Kidney tubule cell (primary cell): Measurements from ENCODE around the gene LRRC8D.
A peak's percentile ranks its signal among the peaks of the same experiment; 100 is the strongest.
"Not testable (repeated sequence)": the region's sequence is repeated elsewhere in the genome, so short reads cannot be mapped to it uniquely, and the experiment has no call there.

Source experiments
- DNase-seq: peaks from one replicate; pipeline ENCODE4 v3.0.0-alpha.2; 2018; ENCODE audit warnings: low spot score

LRRC8D gene

DNA sequence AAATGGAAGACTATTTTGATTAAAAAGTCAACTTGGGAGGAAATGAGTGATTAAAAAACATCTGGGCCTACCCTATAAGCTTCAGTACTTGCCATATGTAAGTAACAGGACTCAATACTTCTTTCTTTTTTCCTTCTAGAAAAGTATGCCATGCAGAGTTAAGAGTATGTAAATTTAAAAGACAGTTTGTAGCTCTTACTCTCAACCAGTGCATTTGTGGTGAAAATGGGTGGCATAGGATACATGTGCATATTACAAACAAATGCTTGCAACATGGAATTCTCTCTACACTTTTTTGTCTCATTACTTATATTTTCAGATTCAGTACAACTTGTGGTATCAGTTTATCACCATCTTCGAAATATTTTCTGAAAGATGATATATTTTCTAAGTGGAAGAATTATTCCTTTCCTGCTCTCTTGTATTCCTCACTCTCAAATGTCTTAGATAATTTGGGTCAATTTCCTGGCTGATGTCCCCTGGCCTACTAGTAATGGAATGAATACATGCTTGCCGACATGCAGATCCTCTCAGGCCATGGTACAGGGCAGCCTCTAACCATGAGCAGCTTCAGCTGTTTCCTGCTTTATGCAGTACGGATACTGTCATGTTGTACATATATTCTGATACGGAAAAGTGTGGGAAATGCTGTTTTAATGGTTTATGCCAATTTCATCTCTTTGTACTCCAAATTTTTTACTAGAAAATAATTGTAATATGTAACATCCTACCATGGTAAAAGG lies 92.7 kb downstream of the LRRC8D start:
- no peak for DNase-seq

DNA sequence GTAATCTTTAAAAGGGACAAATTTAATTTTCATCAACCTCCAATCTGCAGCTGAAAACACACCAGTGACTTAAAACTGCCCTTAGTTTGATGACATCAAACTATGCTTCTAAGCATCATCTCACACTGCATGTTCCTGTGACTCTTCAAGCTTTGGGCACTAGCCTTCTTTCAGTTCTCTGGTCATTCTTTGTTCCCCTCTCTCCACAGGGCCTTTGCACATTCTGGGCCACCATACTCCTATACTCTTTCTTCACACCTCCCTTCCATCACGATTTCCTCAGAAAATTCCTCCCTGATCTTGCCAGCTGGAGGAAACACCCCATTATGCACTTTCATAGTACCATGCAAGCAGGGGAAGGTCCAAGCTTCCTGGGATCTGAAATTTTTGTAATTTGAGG lies 96.5 kb downstream of the LRRC8D start:
- DNase-seq: no peak

DNA sequence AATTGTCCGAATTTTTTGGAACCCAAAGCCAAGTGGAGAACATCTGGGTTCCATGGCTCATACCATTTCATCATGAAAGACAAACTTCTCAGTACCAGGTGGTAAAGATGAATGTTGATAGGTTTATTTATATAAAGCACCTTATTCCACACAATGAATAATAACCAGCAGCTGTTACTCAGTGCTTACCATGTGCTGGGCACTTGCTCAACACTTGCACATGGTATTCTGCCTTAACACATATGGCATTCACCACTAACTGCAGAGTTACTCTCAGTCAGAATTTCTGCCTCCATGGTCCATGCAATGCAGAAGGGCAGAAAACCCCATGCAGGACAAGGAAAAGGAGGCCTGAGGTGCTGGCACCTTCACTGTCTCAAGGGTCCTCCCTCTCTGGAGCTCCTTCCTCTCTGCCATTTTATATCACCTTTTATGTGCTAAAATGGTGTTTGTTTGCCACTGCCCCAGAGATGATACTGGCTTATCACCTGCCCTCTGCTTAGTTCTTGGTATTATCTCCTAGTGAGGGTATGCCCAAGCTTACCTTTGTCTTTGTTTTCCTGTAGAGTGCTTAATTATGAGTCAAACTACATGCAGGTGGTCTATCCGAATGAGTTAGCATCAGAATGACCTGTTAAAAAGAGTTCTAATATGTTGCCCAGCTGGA lies 97.4 kb downstream of the LRRC8D start:
- DNase-seq: peak; percentile 38

GRCh38 chr1:89918794-89919155 lies 97.9 kb downstream of the LRRC8D start:
- peak; percentile 86 for DNase-seq

DNA sequence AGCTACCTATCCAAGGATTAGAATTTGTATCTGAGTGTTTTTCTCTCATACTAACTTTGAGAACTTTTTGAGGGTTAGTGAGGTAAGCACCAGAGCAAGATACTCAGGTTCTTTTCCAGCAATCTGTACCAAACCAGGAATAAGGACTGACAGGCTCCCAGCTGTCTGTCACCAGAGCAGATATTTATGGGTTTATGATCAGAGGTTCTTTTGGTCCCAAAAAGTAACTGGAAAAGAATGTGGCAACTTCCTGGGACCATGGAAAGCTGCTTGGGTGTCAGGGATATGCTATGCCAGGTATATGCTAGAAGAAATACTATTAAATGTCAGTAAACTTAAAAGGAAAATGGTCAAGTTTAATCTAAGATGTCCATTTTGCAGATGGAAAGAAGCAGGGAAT lies 98.3 kb downstream of the LRRC8D start:
- peak; percentile 36 for DNase-seq

DNA sequence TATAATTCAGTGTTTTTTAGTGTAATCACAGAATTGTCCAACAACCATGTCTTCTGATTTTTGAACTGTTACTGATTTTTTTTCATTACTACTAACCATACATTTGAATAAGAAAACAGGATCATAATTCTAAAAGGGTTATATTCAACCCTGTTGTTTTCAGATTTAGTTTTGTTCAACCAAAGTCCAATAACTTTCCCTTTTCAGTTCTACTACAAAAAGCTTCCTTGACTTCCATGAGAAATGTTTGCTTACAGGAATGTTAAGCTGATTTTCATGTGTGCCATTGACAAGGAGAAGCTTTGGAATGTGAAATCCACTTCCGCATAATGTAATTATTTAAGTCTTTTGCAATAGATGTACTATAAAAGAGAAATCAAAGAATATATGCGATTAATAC lies 102.1 kb downstream of the LRRC8D start:
- no peak for DNase-seq

- DNase-seq: no peak
Measured at GRCh38 chr1:89923517-89923916, 102.7 kb downstream of the LRRC8D start.

GRCh38 chr1:89924075-89924474 lies 103.2 kb downstream of the LRRC8D start:
- DNase-seq: not testable (repeated sequence)

DNA sequence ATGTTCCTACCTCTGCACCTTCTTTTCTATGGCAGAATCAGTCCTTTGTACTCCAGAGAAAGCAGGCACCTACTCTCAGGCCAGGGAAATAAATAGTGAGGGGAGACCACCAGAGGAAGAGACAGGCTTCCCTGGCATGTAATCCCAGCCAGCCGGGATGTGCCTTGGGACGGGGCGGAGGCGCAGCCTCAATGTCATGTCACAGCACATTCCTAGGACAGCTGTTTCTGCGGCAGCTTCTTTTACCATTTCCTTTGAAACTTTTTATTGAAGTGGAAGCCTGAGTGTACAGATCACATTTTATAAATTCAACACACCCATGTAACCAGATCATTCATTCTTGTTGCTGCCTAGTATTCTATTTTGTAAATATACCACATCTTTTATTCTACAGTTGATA lies 106.2 kb downstream of the LRRC8D start:
- no peak for DNase-seq

- DNase-seq: no peak
Measured at GRCh38 chr1:89927478-89927877, 106.6 kb downstream of the LRRC8D start.

DNA sequence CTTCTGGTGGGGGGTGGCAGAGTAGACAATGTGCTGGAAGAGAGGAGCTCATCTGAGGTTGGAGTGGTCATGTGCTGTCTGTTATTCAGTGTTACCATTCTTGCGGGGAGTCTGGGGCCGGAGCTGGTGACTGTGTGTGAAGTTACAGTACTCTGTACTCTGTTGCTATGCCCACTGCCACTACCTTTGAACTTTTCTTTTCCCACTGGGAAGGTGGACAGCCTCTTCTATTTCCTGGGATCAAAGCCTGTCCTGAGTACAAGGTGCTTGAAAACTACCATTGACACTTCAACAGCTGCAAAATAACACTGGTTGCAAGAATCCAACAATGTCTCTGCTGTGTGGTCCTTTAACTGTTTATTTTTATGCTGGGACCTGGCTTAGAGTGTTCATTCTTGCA lies 107.7 kb downstream of the LRRC8D start:
- DNase-seq: peak; percentile 28

- DNase-seq: no peak
Measured at GRCh38 chr1:89929467-89930063, 108.7 kb downstream of the LRRC8D start.

DNA sequence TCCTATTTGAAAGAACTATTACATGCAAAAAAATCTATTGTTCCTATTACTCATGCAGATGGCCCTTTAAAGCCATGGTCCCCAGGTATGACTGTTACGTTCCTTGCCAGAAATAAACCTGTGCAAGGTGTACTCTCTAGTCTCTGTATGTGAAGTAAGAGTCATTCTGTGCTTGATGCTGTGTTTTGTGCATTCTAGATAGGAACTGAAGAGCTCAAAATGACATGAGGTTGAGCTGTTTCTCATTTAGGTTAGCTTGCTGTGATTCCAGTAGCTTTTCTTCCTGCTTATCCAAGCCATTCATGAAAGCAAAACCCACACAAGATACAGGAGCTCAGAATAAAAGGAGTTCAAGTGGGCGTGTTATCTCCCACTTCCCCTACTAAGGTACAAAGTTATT lies 109.7 kb downstream of the LRRC8D start:
- DNase-seq: no peak

DNA sequence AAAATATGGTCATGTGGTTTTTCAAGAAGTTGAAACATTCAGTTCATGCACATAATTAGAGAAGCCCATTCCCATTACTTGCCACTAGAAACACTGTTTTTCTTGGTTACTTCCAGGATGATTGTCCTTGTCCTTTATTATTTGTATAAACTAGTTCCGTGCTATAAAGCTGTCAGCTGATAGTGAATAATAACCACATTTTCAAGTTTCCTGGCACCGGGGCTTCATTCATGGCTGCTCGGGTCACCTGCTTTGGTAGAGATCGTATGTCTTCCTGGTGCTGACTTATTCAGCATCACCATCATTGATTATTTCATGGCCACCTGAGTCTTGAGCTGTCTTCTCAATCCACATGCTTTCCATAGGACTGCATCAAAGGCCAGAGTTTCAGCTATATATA lies 111.1 kb downstream of the LRRC8D start:
- DNase-seq: no peak

DNA sequence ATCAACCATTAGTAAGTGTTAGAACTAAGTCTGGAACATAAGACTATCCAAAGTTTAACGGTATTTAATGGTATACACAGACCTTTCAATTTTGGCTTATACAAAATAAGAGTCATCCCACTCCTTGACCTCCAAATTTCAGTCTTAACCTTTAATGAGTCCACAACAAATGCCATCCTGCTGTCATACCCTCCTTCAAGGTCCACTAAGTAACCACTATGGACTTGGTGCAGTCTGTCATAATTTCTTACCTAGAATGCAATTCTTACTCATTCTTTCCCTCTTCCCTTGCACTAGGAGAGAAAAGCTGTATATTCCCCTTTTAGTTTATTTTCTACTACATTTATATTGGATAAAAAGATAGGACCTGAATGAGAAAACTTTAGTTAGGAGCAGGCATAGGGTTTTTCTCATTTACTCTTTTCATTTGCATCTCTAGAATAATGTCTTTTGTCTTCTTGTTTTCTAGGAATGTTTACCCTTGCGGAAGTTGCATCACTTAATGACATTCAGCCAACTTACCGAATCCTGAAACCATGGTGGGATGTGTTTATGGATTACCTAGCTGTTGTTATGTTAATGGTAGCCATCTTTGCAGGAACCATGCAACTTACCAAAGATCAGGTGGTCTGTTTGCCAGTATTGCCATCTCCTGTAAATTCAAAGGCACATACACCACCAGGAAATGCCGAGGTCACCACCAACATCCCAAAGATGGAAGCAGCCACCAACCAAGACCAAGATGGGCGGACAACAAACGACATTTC lies 111.9 kb downstream of the LRRC8D start:
- peak; percentile 49 for DNase-seq

GRCh38 chr1:89934461-89934860 lies 113.6 kb downstream of the LRRC8D start:
- no peak for DNase-seq

GRCh38 chr1:89935235-89935634 lies 114.4 kb downstream of the LRRC8D start:
- DNase-seq: no peak

DNA sequence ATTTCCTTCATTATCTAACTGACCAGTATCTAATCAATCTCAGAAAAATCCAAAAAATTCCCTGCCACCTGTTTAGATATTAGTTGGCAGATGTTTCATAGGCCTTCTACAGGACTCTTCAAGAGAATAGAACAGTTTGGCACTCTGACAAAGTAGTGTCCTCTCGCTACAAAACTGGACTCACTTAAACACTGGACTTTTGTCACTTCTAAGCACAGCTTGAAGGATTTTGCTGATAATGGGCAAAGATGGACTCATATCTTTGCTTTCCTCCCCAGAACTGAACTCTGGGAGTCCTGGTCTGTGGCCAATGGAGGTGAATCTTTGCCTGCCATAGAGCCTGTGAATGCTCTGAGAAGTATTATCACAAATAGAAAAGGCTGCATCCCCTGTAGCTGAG lies 115.9 kb downstream of the LRRC8D start:
- no peak for DNase-seq

- peak; percentile 63 for DNase-seq
Measured at GRCh38 chr1:89938171-89939055, 117.6 kb downstream of the LRRC8D start.

DNA sequence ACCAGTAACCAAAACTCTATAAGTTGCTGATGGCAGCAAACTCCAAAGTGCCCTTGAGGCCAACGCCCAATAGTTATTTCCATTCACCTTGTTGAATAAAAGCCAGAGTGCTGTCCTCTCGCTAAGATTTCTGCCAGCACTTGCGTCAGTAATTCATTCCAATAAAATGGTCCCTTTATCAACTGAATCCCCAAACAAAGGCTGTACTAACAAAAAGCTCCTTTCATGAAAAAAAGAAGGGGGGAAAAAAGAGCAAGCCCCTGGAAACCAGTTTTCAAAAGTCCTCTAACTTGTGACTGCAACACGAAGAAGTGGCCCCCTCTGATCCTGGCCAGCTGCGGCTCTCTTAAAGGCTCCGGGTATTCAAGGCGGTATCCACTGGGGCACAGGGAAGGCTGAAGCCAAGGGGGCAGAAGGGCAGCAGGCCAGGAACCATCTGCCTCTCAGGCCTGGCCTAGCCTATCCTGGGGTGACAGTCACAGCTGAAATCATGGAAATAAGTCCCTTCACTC lies 118.3 kb downstream of the LRRC8D start:
- DNase-seq: no peak

GRCh38 chr1:89939693-89940438 lies 119.0 kb downstream of the LRRC8D start:
- DNase-seq: no peak
